KMS-11 (cell line): ENCODE data around the gene ARL5B.

Experiments used
- H2AFZ ChIP-seq: fragments of 200-600 bp; sonication (generic); 2 replicates; pipeline ENCODE4 v1.6.1; 2016; ENCODE audit warnings: antibody characterized with exemption, mixed run types, low read depth
- H3K27ac ChIP-seq: fragments of 200-600 bp; sonication (generic); 2 replicates; pipeline ENCODE4 v1.6.1; 2016; ENCODE audit warnings: mild to moderate bottlenecking, mixed run types
- H3K27me3 ChIP-seq: fragments of 200-600 bp; sonication (generic); 2 replicates; pipeline ENCODE4 v1.6.1; 2017; ENCODE audit warnings: mild to moderate bottlenecking, low read depth, mixed run types, moderate library complexity; ENCODE audit not compliant: insufficient read depth
- H3K36me3 ChIP-seq: fragments of 200-600 bp; sonication (generic); 2 replicates; pipeline ENCODE4 v1.6.1; 2017; ENCODE audit warnings: mild to moderate bottlenecking, mixed run types; ENCODE audit not compliant: insufficient read depth
- H3K4me1 ChIP-seq: fragments of 200-600 bp; sonication (generic); 2 replicates; pipeline ENCODE4 v1.6.1; 2016; ENCODE audit warnings: mild to moderate bottlenecking, low read depth, mixed run types; ENCODE audit not compliant: poor library complexity, severe bottlenecking
- H3K4me2 ChIP-seq: fragments of 200-600 bp; sonication (generic); 2 replicates; pipeline ENCODE4 v1.7.0; 2016; ENCODE audit warnings: mild to moderate bottlenecking, mixed run types
- H3K4me3 ChIP-seq: fragments of 200-600 bp; sonication (generic); IDR thresholded peaks from 2 replicates; pipeline ENCODE4 v1.6.1; 2017; ENCODE audit warnings: low read depth, low read length, mixed read lengths; ENCODE audit not compliant: insufficient read depth
- H3K79me2 ChIP-seq: fragments of 200-600 bp; sonication (generic); 2 replicates; pipeline ENCODE4 v1.6.1; 2016; ENCODE audit warnings: low read depth, mixed run types; ENCODE audit not compliant: insufficient read depth
- H3K9ac ChIP-seq: fragments of 200-600 bp; sonication (generic); 2 replicates; pipeline ENCODE4 v1.6.1; 2016; ENCODE audit warnings: mild to moderate bottlenecking, mixed run types
- H4K20me1 ChIP-seq: fragments of 200-600 bp; sonication (generic); 2 replicates; pipeline ENCODE4 v1.6.1; 2016; ENCODE audit warnings: mild to moderate bottlenecking, mixed run types; ENCODE audit not compliant: insufficient read depth
- CTCF ChIP-seq: fragments of 200-600 bp; sonication (generic); conservative IDR thresholded peaks from 2 replicates; pipeline ENCODE4 v1.6.1; 2017; ENCODE audit warnings: low read depth, mild to moderate bottlenecking, antibody characterized with exemption, low read length, moderate library complexity, mixed read lengths

The ARL5B gene

GRCh38 chr10:18721067-18721466 lies 61.8 kb downstream of the ARL5B start:
- Histone ChIP-seq H4K20me1 (no peaks in the 10 kb centered on the region), H3K4me2 (no peak overlapping the region), H2AFZ (no peak overlapping the region), H3K9ac (no peak overlapping the region), H3K27me3 (no peaks in the 10 kb centered on the region), H3K4me3 (no peak overlapping the region), H3K79me2 (no peaks in the 10 kb centered on the region), H3K27ac (no peak overlapping the region), H3K36me3 (no peaks in the 10 kb centered on the region), H3K4me1 (no peaks in the 10 kb centered on the region)
- no peak for TF ChIP-seq CTCF

GRCh38 chr10:18723801-18724200 lies 64.6 kb downstream of the ARL5B start:
- Histone ChIP-seq H3K79me2 (no peaks in the 10 kb centered on the region), H3K27ac (no peak overlapping the region), H4K20me1 (no peaks in the 10 kb centered on the region), H3K4me3 (no peak overlapping the region), H2AFZ (no peak overlapping the region), H3K36me3 (no peaks in the 10 kb centered on the region), H3K4me2 (no peak overlapping the region), H3K27me3 (no peaks in the 10 kb centered on the region), H3K9ac (no peak overlapping the region), H3K4me1 (no peaks in the 10 kb centered on the region)
- no peak for TF ChIP-seq CTCF
